GM10847 (cell line): ENCODE measurements around the gene HOXB6.

ENCODE experiments used
- POLR2A ChIP-seq: IDR thresholded peaks from 2 replicates; pipeline ENCODE4 v1.6.1; 2011; ENCODE audit not compliant: insufficient read length; ENCODE audit errors: extremely low read depth

HOXB6 gene

DNA sequence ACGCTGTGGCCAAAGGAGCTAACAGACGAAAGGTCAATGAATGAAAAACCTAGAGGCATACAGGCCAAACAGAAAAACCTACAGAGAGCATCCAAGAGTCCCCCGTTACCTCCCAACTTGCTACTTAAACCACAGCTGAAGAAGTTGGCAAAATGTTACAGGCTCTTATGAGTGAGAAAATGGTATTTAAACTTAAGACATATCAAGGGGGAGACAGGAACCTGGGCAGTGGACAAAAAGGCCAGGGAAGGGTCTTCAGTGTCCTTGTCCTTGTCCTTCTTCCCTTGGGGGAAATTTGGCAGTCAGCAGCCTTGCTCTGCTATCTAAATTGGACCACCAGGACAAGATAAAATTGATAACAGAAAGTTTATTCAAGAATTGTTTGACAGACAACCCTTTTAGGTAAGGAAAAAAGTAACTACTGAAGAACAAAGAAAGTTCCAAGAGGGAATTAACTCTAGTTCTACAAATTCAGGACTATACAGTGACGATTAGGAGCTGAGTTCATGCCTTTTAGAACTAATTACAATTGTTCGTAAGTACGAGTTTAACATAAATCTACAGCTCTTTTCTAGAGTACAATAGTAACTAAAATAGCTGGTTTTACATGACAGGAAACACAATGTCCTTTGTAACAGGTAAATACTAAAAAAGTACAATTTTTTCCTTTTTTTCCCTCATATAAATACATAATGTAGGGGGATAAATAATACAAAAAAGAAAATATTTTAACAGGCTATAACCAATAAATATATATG, 56.1 kb downstream of the HOXB6 start:
- TF ChIP-seq POLR2A, result no peak

DNA sequence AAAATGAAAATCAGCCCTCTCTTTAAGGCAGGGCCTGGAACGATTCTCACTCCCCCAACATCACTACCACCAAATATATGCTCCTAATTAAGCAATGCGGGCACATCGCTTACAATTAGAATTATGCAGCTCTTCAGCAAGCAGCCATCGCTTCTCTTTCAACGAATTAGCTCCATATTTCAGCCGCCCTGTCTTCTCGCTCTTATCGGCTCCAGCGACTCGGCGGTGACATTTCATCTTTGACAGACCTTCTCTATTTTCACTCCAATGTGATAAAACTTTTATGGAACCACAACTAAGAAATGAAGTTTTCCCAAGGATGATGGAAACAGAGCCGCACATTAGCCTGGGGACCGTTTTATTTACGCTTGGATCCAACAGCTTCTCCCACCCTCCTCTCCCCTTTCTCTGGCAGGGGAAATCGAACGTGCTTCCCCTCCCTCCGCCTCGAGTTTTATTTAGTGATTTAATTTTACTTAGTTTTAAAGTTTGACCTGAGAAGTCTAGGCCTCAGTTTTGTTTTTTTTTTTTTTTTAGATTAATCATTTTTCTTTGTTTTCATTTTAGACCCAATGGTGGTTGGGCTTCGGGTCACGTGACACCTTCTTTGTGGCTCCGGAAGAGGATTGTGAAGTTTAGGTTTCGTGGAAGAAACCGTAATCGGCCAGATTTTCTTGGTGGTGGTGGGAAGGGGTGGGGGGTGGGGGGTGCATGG, 56.8 kb downstream of the HOXB6 start:
- TF ChIP-seq POLR2A, result no peak

DNA sequence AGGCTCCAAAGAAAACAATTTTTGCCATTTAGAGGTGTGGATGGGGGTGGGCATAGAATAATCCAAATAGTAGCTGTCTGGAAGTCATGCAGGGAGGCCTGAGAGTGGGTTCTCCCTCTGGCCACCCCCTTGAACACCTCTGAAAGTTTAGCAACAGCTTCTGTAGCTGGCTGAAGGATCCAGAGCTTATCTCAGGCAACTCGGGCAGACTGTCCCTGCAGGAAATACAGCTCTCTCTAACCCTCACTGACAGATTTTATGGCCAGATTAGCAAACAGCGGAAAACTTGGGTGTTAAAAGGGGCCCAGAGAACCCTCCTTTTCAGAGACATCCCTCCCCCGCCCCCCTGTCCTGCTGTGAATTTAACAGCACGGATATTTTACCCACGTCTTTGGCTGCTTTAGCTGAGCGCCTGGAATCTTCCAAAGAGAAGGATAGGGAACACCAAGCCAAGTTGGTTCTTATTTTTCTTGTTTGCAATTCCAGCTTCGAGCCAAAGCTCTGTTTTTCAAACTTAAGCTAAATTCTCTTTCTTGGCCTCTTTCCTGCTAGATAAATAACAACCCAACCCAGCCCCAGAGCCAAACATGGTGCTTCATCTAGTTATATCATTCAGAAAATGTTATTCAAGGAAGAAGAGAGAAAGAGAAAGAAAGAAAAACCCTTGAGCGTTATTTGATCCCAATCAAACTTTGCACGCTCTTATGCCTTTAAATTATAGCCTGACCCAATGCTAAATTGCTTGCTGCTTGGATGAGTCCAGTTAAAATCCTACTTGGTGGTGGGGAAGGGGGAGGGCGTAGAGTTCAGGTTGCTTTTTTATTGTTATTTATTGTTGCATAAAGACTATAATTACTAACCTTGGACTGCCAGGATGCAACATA, 57.6 kb downstream of the HOXB6 start:
- no peak for TF ChIP-seq POLR2A

DNA sequence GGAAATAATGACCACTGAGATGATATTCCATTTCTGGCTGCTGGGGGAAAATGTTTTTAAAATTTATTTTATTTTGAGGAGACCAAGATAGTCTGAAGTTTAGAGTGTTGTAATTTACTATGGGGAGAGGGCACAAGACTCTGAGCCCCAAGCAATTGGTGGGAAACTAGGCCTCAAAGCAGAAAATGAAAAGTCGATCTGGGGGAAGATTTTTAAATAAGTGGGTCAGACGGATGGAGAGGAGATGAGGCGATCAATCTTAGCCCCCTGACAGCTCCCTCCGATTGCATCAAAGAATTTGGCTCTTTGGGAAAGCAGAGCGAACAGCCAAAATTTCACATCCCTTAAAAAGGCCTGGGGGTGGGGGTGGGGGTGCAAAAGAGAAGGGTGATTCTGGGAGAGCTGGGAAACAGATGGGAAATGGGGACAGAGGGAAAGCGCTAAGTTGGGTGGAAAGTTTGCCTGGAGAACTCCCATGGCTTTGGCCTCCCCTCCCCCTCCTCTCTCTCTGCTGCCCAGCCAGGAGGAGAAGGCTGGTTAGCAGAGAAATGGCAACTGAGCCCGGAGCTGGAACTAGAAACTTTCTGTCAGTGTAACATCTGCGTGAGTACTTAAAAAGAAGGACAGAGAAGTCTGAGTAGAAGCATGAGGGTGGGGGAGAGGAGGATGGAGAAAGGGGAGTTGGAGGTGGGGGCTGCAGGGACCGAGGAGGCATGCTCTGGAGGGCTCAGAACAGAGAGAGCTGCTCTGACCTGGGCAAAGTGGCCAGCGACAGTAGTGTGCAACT, 58.5 kb downstream of the HOXB6 start:
- TF ChIP-seq POLR2A, result no peak
